HG02642 (cell line): ENCODE measurements around the gene EDEM2.
"Not testable (repeated sequence)": the region's sequence is repeated elsewhere in the genome, so short reads cannot be mapped to it uniquely, and the experiment has no call there.

ENCODE experiments used
- ATAC-seq: cut with Tn5 transposase; IDR thresholded peaks from one replicate; pipeline ENCODE4 v1.9.1; 2021; ENCODE audit warnings: mild to moderate bottlenecking; ENCODE audit not compliant: unreplicated experiment, poor library complexity

Gene EDEM2

GRCh38 chr20:35171438-35171752, 24.3 kb upstream of the EDEM2 start:
- ATAC-seq = no peak

GRCh38 chr20:35168701-35169409, 21.7 kb upstream of the EDEM2 start:
- not testable (repeated sequence) for ATAC-seq

GRCh38 chr20:35167787-35168186, 20.7 kb upstream of the EDEM2 start:
- no peak for ATAC-seq

DNA sequence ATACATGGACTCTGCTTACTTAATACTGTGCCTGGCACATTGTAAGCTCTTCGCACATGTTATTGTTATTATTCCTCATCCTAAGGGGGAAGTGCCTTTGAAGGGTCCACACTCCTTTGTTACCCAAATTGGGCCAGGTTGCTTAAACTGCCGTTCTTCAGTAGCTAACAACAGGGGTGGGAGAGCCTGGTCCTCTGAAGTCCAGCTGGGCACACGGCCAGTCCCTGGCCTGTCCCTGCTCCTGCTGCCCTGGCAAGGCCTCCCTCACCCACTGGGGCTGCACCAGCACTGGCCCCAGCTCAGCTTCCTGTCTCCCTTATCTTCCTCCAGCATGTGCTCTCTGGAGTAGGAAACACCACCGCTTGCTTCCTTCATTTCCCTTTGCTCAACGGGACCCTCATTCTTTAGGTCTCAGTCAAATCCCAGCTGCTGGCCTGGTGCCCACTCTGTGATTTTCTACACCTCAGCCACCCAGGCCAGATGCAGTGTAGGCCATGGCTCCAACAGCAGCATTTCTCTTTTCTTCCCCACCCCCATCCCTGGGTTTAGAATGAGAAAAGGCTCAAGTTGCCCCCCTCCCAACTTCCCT, 19.2 kb upstream of the EDEM2 start:
- no peak for ATAC-seq

DNA sequence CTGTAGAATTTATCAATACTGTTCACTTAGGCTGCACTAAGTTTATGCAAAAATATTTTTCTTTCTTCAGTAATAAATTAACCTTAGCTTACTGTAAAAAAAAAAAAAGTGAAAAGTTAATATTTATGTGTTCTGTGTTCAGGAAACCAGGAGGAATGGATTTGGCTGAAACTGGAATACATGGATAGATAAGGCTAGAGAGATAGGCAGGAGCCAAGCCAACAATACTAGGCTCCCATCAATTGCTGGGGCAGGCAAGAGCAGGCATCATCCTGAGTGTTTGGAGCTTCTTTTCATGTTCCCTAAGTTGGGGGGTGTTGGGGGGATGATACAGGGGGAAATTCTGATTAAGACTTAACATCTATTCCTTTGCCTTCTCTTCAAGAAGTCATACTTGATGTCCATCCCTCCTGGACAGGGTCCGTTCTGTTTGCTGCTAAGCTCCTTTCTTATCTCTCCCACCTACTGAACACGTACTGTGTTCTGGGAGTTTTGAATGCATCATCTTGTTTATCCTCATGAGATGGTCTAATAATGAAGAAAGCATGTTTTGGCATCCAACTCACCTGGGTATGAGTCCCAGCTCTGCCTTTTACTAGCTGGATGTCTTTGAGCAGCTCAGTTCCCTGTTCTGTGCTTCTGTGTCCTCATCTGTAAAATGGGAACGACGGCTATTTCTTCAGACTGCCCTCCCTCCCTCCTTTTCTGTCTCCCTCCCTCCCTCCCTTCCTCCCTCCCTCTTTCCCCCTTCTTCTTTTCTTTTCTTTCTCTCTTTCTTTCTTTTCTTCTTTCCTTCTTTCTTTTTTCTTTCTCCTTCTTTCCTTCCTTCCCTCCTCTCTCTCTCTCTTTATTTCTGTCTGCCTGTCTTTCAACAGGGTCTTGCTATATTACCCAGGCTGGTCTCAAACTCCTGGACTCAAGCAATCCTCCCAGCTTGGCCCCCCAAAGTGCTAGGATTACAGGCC, 18.4 kb upstream of the EDEM2 start:
- ATAC-seq = no peak

- ATAC-seq = not testable (repeated sequence)
Observed at GRCh38 chr20:35164531-35164930, 17.4 kb upstream of the EDEM2 start.

GRCh38 chr20:35160341-35160740, 13.2 kb upstream of the EDEM2 start:
- not testable (repeated sequence) for ATAC-seq

GRCh38 chr20:35156978-35157377, 9.8 kb upstream of the EDEM2 start:
- ATAC-seq = no peak

GRCh38 chr20:35155936-35156335, 8.8 kb upstream of the EDEM2 start:
- ATAC-seq = no peak

- no peak for ATAC-seq
Observed at GRCh38 chr20:35151736-35152135, 4.6 kb upstream of the EDEM2 start.

DNA sequence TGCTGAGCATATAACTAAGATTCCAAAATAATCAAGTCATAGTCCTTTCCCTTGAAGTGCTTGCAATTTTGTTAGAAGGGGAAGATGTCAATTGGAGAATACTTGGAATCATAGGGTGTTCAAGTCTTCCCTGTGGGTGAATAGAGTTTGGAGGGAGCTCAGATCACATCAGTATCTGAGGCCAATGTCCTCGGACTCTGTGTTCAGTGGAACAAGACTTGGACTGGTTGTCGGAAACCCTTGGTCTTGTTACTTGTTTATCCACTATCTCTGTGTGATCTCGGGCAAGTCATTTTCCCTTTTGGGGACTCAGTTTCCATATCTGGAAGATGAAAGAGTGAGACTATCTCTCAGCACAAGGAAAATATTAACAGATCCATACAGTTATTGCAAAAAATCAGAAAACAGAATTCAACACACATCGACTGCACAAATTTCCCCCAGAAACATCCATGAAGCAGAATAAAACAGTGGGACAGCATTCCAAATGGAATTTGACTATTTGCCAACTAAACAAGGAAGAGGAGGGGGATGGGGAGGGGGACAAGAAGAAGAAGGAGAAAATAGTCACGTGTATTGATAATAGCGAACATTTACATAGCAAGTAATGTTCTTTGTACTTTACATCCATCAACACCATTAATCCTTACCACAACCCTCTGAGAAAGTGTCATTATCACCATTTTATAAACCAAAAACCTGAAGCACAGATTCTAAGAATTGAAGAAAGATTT, 3.9 kb upstream of the EDEM2 start:
- ATAC-seq = no peak

- peak; percentile 29 for ATAC-seq
Observed at GRCh38 chr20:35147575-35148071, 487 bp upstream of the EDEM2 start.

- ATAC-seq = peak; percentile 14
Observed at GRCh38 chr20:35146299-35146919, 727 bp downstream of the EDEM2 start.

GRCh38 chr20:35145141-35145564, 2.0 kb downstream of the EDEM2 start:
- no peak for ATAC-seq

DNA sequence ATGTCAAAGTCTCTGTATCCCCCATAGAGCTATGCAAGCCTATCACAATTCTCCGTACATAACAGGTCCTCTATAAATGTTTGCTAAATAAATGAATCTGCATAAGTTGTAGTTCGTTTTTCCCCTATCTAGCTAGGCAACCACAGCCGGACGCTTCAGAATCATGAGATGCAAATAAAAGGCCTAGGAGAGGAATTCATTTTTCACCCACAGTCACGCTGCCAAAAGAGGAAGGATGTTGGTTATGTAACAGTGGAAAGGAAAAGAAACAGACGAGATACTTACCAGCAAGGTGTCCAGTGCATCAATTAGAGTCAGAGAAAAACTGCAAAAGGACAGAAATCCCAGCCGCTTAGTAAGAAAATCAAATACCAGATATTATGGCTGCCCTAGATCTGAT, 2.4 kb downstream of the EDEM2 start:
- no peak for ATAC-seq

DNA sequence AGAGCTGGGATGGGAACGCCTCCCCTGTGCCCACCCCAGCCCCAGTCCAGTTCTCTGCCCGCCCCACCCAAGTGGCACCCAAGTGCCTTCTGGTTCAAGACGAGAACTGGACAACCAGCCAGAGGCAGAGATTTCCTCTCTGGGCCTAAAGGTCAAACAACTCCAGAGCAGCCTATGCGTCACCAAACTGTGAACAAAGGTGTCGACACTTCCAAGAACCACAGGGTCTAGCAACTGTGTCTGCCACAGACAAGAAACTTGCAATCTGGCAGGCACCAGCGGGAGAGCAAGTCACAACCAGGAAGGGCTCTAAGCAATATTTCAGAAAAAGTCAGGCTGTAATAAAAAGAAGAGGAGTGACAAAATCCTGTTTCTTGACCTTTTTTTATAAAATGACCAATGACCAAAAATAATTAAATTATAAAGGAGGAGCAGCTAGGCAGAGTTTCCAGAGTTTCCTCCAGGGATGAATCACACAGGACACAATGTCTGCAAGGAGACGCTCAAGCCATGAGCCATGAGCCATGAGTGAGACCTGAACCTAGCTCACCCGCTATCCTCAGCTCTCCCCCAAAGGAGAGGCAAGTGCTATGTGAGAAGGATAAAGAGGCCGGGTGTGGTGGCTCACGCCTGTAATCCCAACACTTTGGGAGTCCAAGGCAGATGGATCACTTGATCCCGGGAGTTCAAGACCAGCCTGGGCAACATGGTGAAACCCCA, 11.1 kb downstream of the EDEM2 start:
- no peak for ATAC-seq

DNA sequence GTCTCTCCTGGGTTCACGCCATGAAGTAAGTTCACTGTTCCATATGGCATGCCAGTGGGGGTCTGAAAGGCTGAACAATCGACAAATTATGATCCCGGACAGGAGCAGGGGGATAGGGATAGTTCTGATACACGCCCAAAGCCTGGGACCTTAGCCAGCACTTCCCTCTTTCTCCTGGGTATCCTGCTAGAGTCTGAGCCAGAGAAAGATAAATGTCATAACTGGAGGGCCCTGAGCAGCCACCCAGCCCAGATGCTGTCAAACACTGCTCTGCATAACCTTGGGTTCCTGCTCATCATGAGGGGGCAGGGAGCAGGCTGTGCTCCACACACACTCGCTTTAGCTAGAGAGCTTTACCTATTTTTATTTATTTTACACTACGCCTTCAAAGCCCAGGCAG, 12.3 kb downstream of the EDEM2 start:
- no peak for ATAC-seq

- ATAC-seq = no peak
Observed at GRCh38 chr20:35134472-35134871, 12.7 kb downstream of the EDEM2 start.

DNA sequence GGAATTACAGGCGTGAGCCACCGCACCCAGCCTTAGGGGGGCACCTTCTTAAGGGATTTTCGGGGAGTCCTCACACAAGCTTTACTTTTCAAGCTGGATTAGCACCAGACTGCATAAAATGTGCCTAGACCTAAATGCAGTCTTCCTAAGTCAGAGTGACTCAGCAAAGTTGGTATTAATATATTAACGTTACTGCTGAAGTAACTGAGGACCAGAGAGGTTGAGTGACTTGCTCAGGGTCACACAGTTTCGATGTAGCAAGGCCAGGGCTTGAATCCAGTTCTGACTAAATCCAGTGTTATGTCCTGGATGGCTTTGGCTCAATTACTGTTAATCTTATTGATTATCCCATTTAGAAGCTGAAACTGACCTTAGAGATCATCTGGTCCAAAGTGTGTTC, 13.4 kb downstream of the EDEM2 start:
- no peak for ATAC-seq
